Tibial nerve (tissue), 4 donors: ENCODE data around the gene DKK2. TPM values are rescaled to one million over a fixed set of nuclear protein-coding genes. Genes with fewer than 3 reads are reported as not detected.

Experiments used
- DNase-seq, 2 donors: peaks; one replicate each; pipeline ENCODE4 v3.0.0-alpha.2; 2019; ENCODE audit warnings: low spot score in 2 of 2
- H3K27ac ChIP-seq, 4 donors: fragments of 200-600 bp; sonication (generic) in 3 of 4; one replicate each; pipeline ENCODE4 v1.5.1; 2017 to 2019; ENCODE audit warnings: mild to moderate bottlenecking in 1 of 4
- H3K27me3 ChIP-seq, 2 donors: fragments of 200-600 bp; sonication (generic) in 1 of 2; one replicate each; pipeline versions ENCODE4 v1.5.1 to v1.6.0; 2017 to 2019
- H3K36me3 ChIP-seq, 3 donors: fragments of 200-600 bp; sonication (generic); one replicate each; pipeline ENCODE4 v1.5.1; 2018 to 2019
- H3K4me1 ChIP-seq, 4 donors: fragments of 200-600 bp; sonication (generic) in 3 of 4; one replicate each; pipeline ENCODE4 v1.5.1; 2017 to 2019
- H3K4me3 ChIP-seq, 4 donors: fragments of 200-600 bp; sonication (generic) in 3 of 4; one replicate each; pipeline ENCODE4 v1.5.1; 2017 to 2019; ENCODE audit warnings: mild to moderate bottlenecking in 1 of 4, moderate library complexity in 1 of 4
- H3K9me3 ChIP-seq, 4 donors: fragments of 200-600 bp; sonication (generic) in 3 of 4; one replicate each; pipeline ENCODE4 v1.5.1; 2017 to 2019
- CTCF ChIP-seq, 5 experiments: fragments of 200-600 bp in 3 of 5; fragments of 450-650 bp in 2 of 5; sonication (generic) in 3 of 5; IDR thresholded peaks; one replicate each; pipeline ENCODE4 v1.5.1; 2016 to 2019; ENCODE audit warnings: antibody characterized with exemption in 5 of 5, mild to moderate bottlenecking in 3 of 5, moderate library complexity in 2 of 5
- EP300 ChIP-seq, 2 donors: sonication (generic); formaldehyde crosslinking; IDR thresholded peaks; one replicate each; pipeline ENCODE4 v1.6.1; 2017; ENCODE audit warnings: antibody characterized with exemption in 2 of 2, mild to moderate bottlenecking in 1 of 2
- POLR2A ChIP-seq, 2 donors: fragments of 450-650 bp; IDR thresholded peaks; one replicate each; pipeline ENCODE4 v1.6.1; 2017; ENCODE audit warnings: antibody characterized with exemption in 2 of 2, mild to moderate bottlenecking in 2 of 2, moderate library complexity in 2 of 2
- WGBS, 2 donors: methylation state at CpG; one replicate each; pipeline ENCODE4 v1.1.5; 2018; 5-methylcytosine and 5-hydroxymethylcytosine counted together
- total RNA-seq, 4 donors: library from RNA; depleted of rRNA; stranded (reverse); fragments of >200 nt; gene quantifications; one replicate each; pipeline ENCODE4 v1.1.0, GENCODE V29; 2016

The DKK2 gene
- total RNA-seq, 4 donors from 2014 or later: 5.4 to 18.4 (median 15.3) TPM

- no peak overlapping the region for H3K4me3 ChIP-seq
- TF ChIP-seq POLR2A (IDR thresholded peaks at IDR 0.05): no peak
- TF ChIP-seq CTCF (IDR thresholded peaks at IDR 0.05): no peak
- no peak for TF ChIP-seq EP300 (IDR thresholded peaks at IDR 0.05)
- H3K27ac ChIP-seq: no peak overlapping the region
- H3K4me1 ChIP-seq: no peaks in the 10 kb centered on the region
- no peaks in the 10 kb centered on the region for H3K27me3 ChIP-seq
- no peaks in the 10 kb centered on the region for H3K9me3 ChIP-seq
- WGBS, 2 donors: 10 to 24% methylated on average over 2 of the region's 2 CpGs
- H3K36me3 ChIP-seq: no peaks in the 10 kb centered on the region
- DNase-seq: no peak
Observed at GRCh38 chr4:106996490-106996889, 39.6 kb downstream of the DKK2 start.

- H3K4me3 ChIP-seq: no peak overlapping the region
- H3K9me3 ChIP-seq: no peaks in the 10 kb centered on the region
- no peaks in the 10 kb centered on the region for H3K27me3 ChIP-seq
- 69 to 72% methylated on average over 4 of the region's 4 CpGs for WGBS, 2 donors
- H3K4me1 ChIP-seq: no peaks in the 10 kb centered on the region
- no peak for TF ChIP-seq POLR2A (IDR thresholded peaks at IDR 0.05)
- no peak for TF ChIP-seq EP300 (IDR thresholded peaks at IDR 0.05)
- TF ChIP-seq CTCF (IDR thresholded peaks at IDR 0.05): no peak
- no peaks in the 10 kb centered on the region for H3K36me3 ChIP-seq
- DNase-seq: no peak
- H3K27ac ChIP-seq: no peak overlapping the region
Observed at GRCh38 chr4:106993827-106994226, 42.3 kb downstream of the DKK2 start.

- TF ChIP-seq POLR2A (IDR thresholded peaks at IDR 0.05) (no peak), EP300 (IDR thresholded peaks at IDR 0.05) (no peak), CTCF (IDR thresholded peaks at IDR 0.05) (no peak)
- Histone ChIP-seq H3K4me1 (no peaks in the 10 kb centered on the region), H3K27me3 (no peaks in the 10 kb centered on the region), H3K4me3 (no peak overlapping the region), H3K27ac (no peak overlapping the region), H3K36me3 (no peaks in the 10 kb centered on the region), H3K9me3 (no peaks in the 10 kb centered on the region)
- 56 to 57% methylated on average over 2 of the region's 2 CpGs for WGBS, 2 donors
- no peak for DNase-seq
Observed at GRCh38 chr4:106987311-106987710, 48.8 kb downstream of the DKK2 start.

GRCh38 chr4:106986486-106986885, 49.6 kb downstream of the DKK2 start:
- DNase-seq: no peak
- TF ChIP-seq CTCF (IDR thresholded peaks at IDR 0.05) (no peak), EP300 (IDR thresholded peaks at IDR 0.05) (no peak), POLR2A (IDR thresholded peaks at IDR 0.05) (no peak)
- Histone ChIP-seq H3K4me1 (no peaks in the 10 kb centered on the region), H3K27me3 (no peaks in the 10 kb centered on the region), H3K4me3 (no peak overlapping the region), H3K9me3 (no peaks in the 10 kb centered on the region), H3K36me3 (no peaks in the 10 kb centered on the region), H3K27ac (no peak overlapping the region)
- 17 to 25% methylated on average over 1 of the region's 1 CpG for WGBS, 2 donors

GRCh38 chr4:106985830-106986229, 50.3 kb downstream of the DKK2 start:
- H3K4me3 ChIP-seq: no peak overlapping the region
- no peak for DNase-seq
- no peaks in the 10 kb centered on the region for H3K4me1 ChIP-seq
- no peaks in the 10 kb centered on the region for H3K27me3 ChIP-seq
- 71 to 73% methylated on average over 3 of the region's 3 CpGs for WGBS, 2 donors
- no peak overlapping the region for H3K27ac ChIP-seq
- H3K36me3 ChIP-seq: no peaks in the 10 kb centered on the region
- H3K9me3 ChIP-seq: no peaks in the 10 kb centered on the region
- TF ChIP-seq CTCF (IDR thresholded peaks at IDR 0.05) (no peak), POLR2A (IDR thresholded peaks at IDR 0.05) (no peak), EP300 (IDR thresholded peaks at IDR 0.05) (no peak)
